Activated T-cell treated with anti-CD3 and anti-CD28 coated beads for 48 hours (primary cell): Measurements from ENCODE around the gene KCNQ2.

Source experiments
- DNase-seq: peaks from one replicate; pipeline ENCODE4 v3.0.0-alpha.2; 2020; ENCODE audit warnings: low read depth

KCNQ2 gene

GRCh38 chr20:63471002-63471716 lies 1.3 kb downstream of the KCNQ2 start:
- DNase-seq, result no peak

- DNase-seq, result no peak
Measured at GRCh38 chr20:63470410-63470809, 2.0 kb downstream of the KCNQ2 start.

- no peak for DNase-seq
Measured at GRCh38 chr20:63469713-63470101, 2.7 kb downstream of the KCNQ2 start.

GRCh38 chr20:63469019-63469712 lies 3.3 kb downstream of the KCNQ2 start:
- no peak for DNase-seq

GRCh38 chr20:63468421-63468820 lies 4.0 kb downstream of the KCNQ2 start:
- DNase-seq, result no peak

GRCh38 chr20:63467294-63468083 lies 5.0 kb downstream of the KCNQ2 start:
- DNase-seq, result no peak

- DNase-seq, result no peak
Measured at GRCh38 chr20:63466861-63467260, 5.6 kb downstream of the KCNQ2 start.

GRCh38 chr20:63466250-63466825 lies 6.1 kb downstream of the KCNQ2 start:
- no peak for DNase-seq

- no peak for DNase-seq
Measured at GRCh38 chr20:63465380-63466249, 6.8 kb downstream of the KCNQ2 start.

- no peak for DNase-seq
Measured at GRCh38 chr20:63464289-63464635, 8.2 kb downstream of the KCNQ2 start.

GRCh38 chr20:63463400-63464288 lies 8.8 kb downstream of the KCNQ2 start:
- DNase-seq, result no peak

- DNase-seq, result no peak
Measured at GRCh38 chr20:63462244-63462643, 10.2 kb downstream of the KCNQ2 start.

- DNase-seq, result no peak
Measured at GRCh38 chr20:63461104-63461763, 11.2 kb downstream of the KCNQ2 start.

GRCh38 chr20:63459070-63459380 lies 13.4 kb downstream of the KCNQ2 start:
- DNase-seq, result no peak

GRCh38 chr20:63458170-63459069 lies 14.0 kb downstream of the KCNQ2 start:
- DNase-seq, result no peak

- no peak for DNase-seq
Measured at GRCh38 chr20:63457737-63458136, 14.7 kb downstream of the KCNQ2 start.

- DNase-seq, result no peak
Measured at GRCh38 chr20:63456429-63457284, 15.8 kb downstream of the KCNQ2 start.

- no peak for DNase-seq
Measured at GRCh38 chr20:63455568-63455859, 16.9 kb downstream of the KCNQ2 start.
